Mammary epithelial cell (primary cell): Measurements from ENCODE around the gene APOBEC3A.

Experiments
- CTCF ChIP-seq, 2 donors: IDR thresholded peaks in 1 of 2; conservative IDR thresholded peaks in 1 of 2; 2 replicates each; pipeline ENCODE4 v1.5.1; 2011 to 2012; ENCODE audit warnings: inconsistent platforms in 2 of 2, low read length in 2 of 2, mild to moderate bottlenecking in 2 of 2, control low read depth in 1 of 2, low read depth in 1 of 2; ENCODE audit not compliant: insufficient read depth in 1 of 2; ENCODE audit errors: extremely low read depth in 1 of 2
- EZH2 ChIP-seq: IDR thresholded peaks from 2 replicates; pipeline ENCODE4 v1.6.1; 2012; ENCODE audit warnings: low read length, inconsistent platforms, borderline replicate concordance

- no peak for TF ChIP-seq CTCF (conservative IDR thresholded peaks at IDR 0.05 in 1 of 2, IDR thresholded peaks at IDR 0.05 in 1 of 2; ENCODE audit: extremely low read depth in 1 of 2, insufficient read depth in 1 of 2, low read depth in 1 of 2, low read length in 2 of 2)
- TF ChIP-seq EZH2: no peak
Observed at GRCh38 chr22:38943882-38944281, 13.5 kb upstream of the APOBEC3A start.
